CD14-positive monocyte (primary cell): ENCODE measurements around the gene SUSD1. TPM values are rescaled to one million over a fixed set of nuclear protein-coding genes. Genes with fewer than 3 reads are reported as not detected.

Experiments
- DNase-seq, 3 donors: peaks; one replicate each; pipeline ENCODE4 v3.0.0-alpha.2; 2011 to 2022
- H2AFZ ChIP-seq: 2 replicates; pipeline ENCODE4 v1.6.0; 2012; ENCODE audit warnings: mild to moderate bottlenecking, low read depth, low read length, inconsistent platforms; ENCODE audit not compliant: insufficient read depth, poor library complexity, severe bottlenecking
- H3K27ac ChIP-seq, 2 donors: 1 replicate in 1 of 2; 2 replicates in 1 of 2; pipeline ENCODE4 v1.5.1; 2012 to 2013; ENCODE audit warnings: low read length in 2 of 2, control low read depth in 1 of 2, inconsistent platforms in 1 of 2, low read depth in 1 of 2, mild to moderate bottlenecking in 1 of 2
- H3K27me3 ChIP-seq, 2 donors: one replicate each; pipeline versions ENCODE4 v1.6.0 to v1.6.1; 2011 to 2013; ENCODE audit warnings: low read length in 2 of 2; ENCODE audit not compliant: control insufficient read depth in 2 of 2, insufficient read depth in 2 of 2
- H3K36me3 ChIP-seq, 2 donors: replicated peaks in 1 of 2; 1 replicate in 1 of 2; 2 replicates in 1 of 2; pipeline versions ENCODE4 v1.5.1 to v1.6.1; 2012 to 2013; ENCODE audit warnings: low read length in 2 of 2, control low read depth in 1 of 2, inconsistent platforms in 1 of 2, mild to moderate bottlenecking in 1 of 2; ENCODE audit not compliant: insufficient read depth in 2 of 2, control insufficient read depth in 1 of 2
- H3K4me1 ChIP-seq, 2 donors: 1 replicate in 1 of 2; 2 replicates in 1 of 2; pipeline versions ENCODE4 v1.5.1 to v1.6.1; 2012 to 2013; ENCODE audit warnings: low read length in 2 of 2, control low read depth in 1 of 2, inconsistent platforms in 1 of 2, mild to moderate bottlenecking in 1 of 2, moderate library complexity in 1 of 2; ENCODE audit not compliant: insufficient read depth in 2 of 2, control insufficient read depth in 1 of 2
- H3K4me2 ChIP-seq: replicated peaks from 2 replicates; pipeline ENCODE3; 2012; ENCODE audit warnings: low read length, moderate library complexity, mild to moderate bottlenecking; ENCODE audit not compliant: poor library complexity, severe bottlenecking; ENCODE audit errors: extremely low read depth
- H3K4me3 ChIP-seq, 3 experiments: fragments of 200-600 bp in 1 of 3; sonication (generic) in 1 of 3; replicated peaks in 1 of 3; 1 replicate in 2 of 3; 2 replicates in 1 of 3; pipeline ENCODE4 v1.5.1; 2011 to 2013; ENCODE audit warnings: low read length in 3 of 3, mild to moderate bottlenecking in 3 of 3, control low read depth in 2 of 3, low read depth in 2 of 3, inconsistent platforms in 1 of 3, moderate library complexity in 1 of 3
- H3K79me2 ChIP-seq: 2 replicates; pipeline ENCODE4 v1.6.0; 2012; ENCODE audit warnings: mild to moderate bottlenecking, control low read depth, inconsistent platforms, low read length, moderate library complexity; ENCODE audit not compliant: insufficient read depth
- H3K9ac ChIP-seq: 2 replicates; pipeline ENCODE4 v1.6.0; 2017; ENCODE audit warnings: low read length, mild to moderate bottlenecking; ENCODE audit not compliant: insufficient read depth, poor library complexity, severe bottlenecking
- H3K9me3 ChIP-seq, 2 donors: replicated peaks in 1 of 2; 1 replicate in 1 of 2; 2 replicates in 1 of 2; pipeline versions ENCODE4 v1.5.1 to v1.6.1; 2012 to 2013; ENCODE audit warnings: low read length in 2 of 2, control low read depth in 1 of 2; ENCODE audit not compliant: control insufficient read depth in 1 of 2, insufficient read depth in 1 of 2
- H4K20me1 ChIP-seq: 2 replicates; pipeline ENCODE4 v1.6.0; 2012; ENCODE audit warnings: mild to moderate bottlenecking, low read length, control low read depth, moderate library complexity; ENCODE audit not compliant: insufficient read depth
- H3K27ac Mint-ChIP-seq, 7 donors: one replicate each; pipeline ENCODE4 v1.8.0; 2020; ENCODE audit warnings: mild to moderate bottlenecking in 7 of 7, mixed read lengths in 7 of 7, moderate library complexity in 6 of 7, inconsistent platforms in 2 of 7
- H3K27me3 Mint-ChIP-seq, 3 donors: one replicate each; pipeline ENCODE4 v1.8.0; 2021 to 2022; ENCODE audit warnings: low read depth in 3 of 3, mild to moderate bottlenecking in 3 of 3, mixed read lengths in 3 of 3, moderate library complexity in 3 of 3, inconsistent platforms in 1 of 3
- H3K36me3 Mint-ChIP-seq, 2 donors: one replicate each; pipeline ENCODE4 v1.8.0; 2020; ENCODE audit warnings: mixed read lengths in 2 of 2, inconsistent platforms in 1 of 2, mild to moderate bottlenecking in 1 of 2
- H3K4me1 Mint-ChIP-seq: one replicate; pipeline ENCODE4 v1.8.0; 2020; ENCODE audit warnings: mild to moderate bottlenecking, mixed read lengths
- H3K4me3 Mint-ChIP-seq, 2 donors: one replicate each; pipeline ENCODE4 v1.8.0; 2020; ENCODE audit warnings: mild to moderate bottlenecking in 2 of 2, mixed read lengths in 2 of 2, moderate library complexity in 1 of 2
- H3K9me3 Mint-ChIP-seq, 7 donors: one replicate each; pipeline ENCODE4 v1.8.0; 2020 to 2022; ENCODE audit warnings: mixed read lengths in 7 of 7, mild to moderate bottlenecking in 6 of 7, moderate library complexity in 6 of 7, inconsistent platforms in 2 of 7
- CTCF ChIP-seq: fragments of 200-600 bp; IDR thresholded peaks from one replicate; pipeline ENCODE4 v1.8.0; 2022; ENCODE audit warnings: antibody characterized with exemption, mild to moderate bottlenecking
- WGBS: methylation state at CpG from one replicate; pipeline ENCODE4 v1.1.5; 2013; ENCODE audit warnings: missing lambda C conversion rate; ENCODE audit not compliant: insufficient coverage; 5-methylcytosine and 5-hydroxymethylcytosine counted together
- intact Hi-C, 2 donors: fragments of 100-400 bp; cut with micrococcal nuclease; formaldehyde crosslinking; loops; one replicate each; pipeline versions ENCODE4 v1.15.0 to v1.15.1; 2023
- polyA plus RNA-seq, 3 donors: library from polyadenylated mRNA; depleted of rRNA in 1 of 3; unstranded in 2 of 3; stranded (reverse) in 1 of 3; fragments of 300-500 nt in 2 of 3; fragments of >200 nt in 1 of 3; fragmentation: Illumina TruSeq in 2 of 3; gene quantifications; 1 replicate in 2 of 3; 2 replicates in 1 of 3; pipeline ENCODE4 v1.2.3, GENCODE V29; 2012 to 2021

Gene SUSD1
- polyA plus RNA-seq, 3 donors: 29.1 to 42.3 (median 30.9) TPM

GRCh38 chr9:112166176-112167140 is 8.6 kb downstream of the SUSD1 start:
- peaks cover 23 to 49% of the 10 kb centered on the region in 2 donors for H3K36me3 Mint-ChIP-seq
- intact Hi-C loops: no loop called here
- Histone ChIP-seq H3K36me3 (peaks cover 0 to 11% of the 10 kb centered on the region in 2 donors), H2AFZ (no peak overlapping the region), H3K4me1 (peaks cover 28 to 33% of the 10 kb centered on the region in 2 donors), H3K4me3 (no peak overlapping the region), H3K9me3 (no peaks in the 10 kb centered on the region), H3K9ac (no peak overlapping the region), H3K79me2 (peaks cover 97% of the 10 kb centered on the region), H3K4me2 (no peak overlapping the region), H3K27ac (peak overlapping the region in 1 of 2 donors; percentile 52), H4K20me1 (peaks cover 85% of the 10 kb centered on the region), H3K27me3 (no peaks in the 10 kb centered on the region)
- H3K9me3 Mint-ChIP-seq: no peaks in the 10 kb centered on the region
- H3K27me3 Mint-ChIP-seq: peaks cover 0 to 2% (median 0%) of the 10 kb centered on the region in 3 donors
- DNase-seq: no peak
- peaks cover 66% of the 10 kb centered on the region for H3K4me1 Mint-ChIP-seq
- TF ChIP-seq CTCF: no peak
- H3K4me3 Mint-ChIP-seq: no peak overlapping the region
- 85% methylated on average over 8 of the region's 12 CpGs for WGBS
- peak overlapping the region; percentile 8 to 79 (median 65) for H3K27ac Mint-ChIP-seq

GRCh38 chr9:112162621-112163413 is 12.3 kb downstream of the SUSD1 start:
- Mint-ChIP-seq H3K9me3 (no peaks in the 10 kb centered on the region), H3K36me3 (peaks cover 16 to 22% of the 10 kb centered on the region in 2 donors), H3K4me3 (peak overlapping the region; percentile 43 to 62), H3K4me1 (peaks cover 41% of the 10 kb centered on the region), H3K27ac (peak overlapping the region; percentile 13 to 84 (median 65)), H3K27me3 (peaks cover 0 to 2% (median 0%) of the 10 kb centered on the region in 3 donors)
- peaks cover 88% of the 10 kb centered on the region for H4K20me1 ChIP-seq
- H3K27ac ChIP-seq: peak overlapping the region in 1 of 2 donors; percentile 29
- no peak for TF ChIP-seq CTCF
- peak overlapping the region; percentile 32 for H3K4me2 ChIP-seq
- WGBS: 75% methylated on average over 2 of the region's 5 CpGs
- H3K4me1 ChIP-seq: peaks cover 15 to 21% of the 10 kb centered on the region in 2 donors
- H3K27me3 ChIP-seq: no peaks in the 10 kb centered on the region
- H3K4me3 ChIP-seq: no peak overlapping the region
- peaks cover 96% of the 10 kb centered on the region for H3K79me2 ChIP-seq
- H3K36me3 ChIP-seq: peaks cover 0 to 4% of the 10 kb centered on the region in 2 donors
- no peak overlapping the region for H3K9ac ChIP-seq
- no peaks in the 10 kb centered on the region for H3K9me3 ChIP-seq
- intact Hi-C loops: no loop called here
- no peak overlapping the region for H2AFZ ChIP-seq
- peak in 1 of 3 donors; percentile 29 for DNase-seq
